GM10248 (cell line): ENCODE results near the gene ST3GAL2.
A peak's percentile ranks its signal among the peaks of the same experiment; 100 is the strongest.
"Not testable (repeated sequence)": the region's sequence is repeated elsewhere in the genome, so short reads cannot be mapped to it uniquely, and the experiment has no call there.

Source experiments
- CTCF ChIA-PET: fragments of 300-600 bp; sonication (Branson Sonifier 250); formaldehyde crosslinking; extraction: SDS; loops from one replicate; lab custom pipeline; 2021; ENCODE audit warnings: antibody characterized with exemption; lab: Yijun Ruan, JAX
- POLR2A ChIA-PET: fragments of 350-650 bp; sonication (Branson Sonifier 250); formaldehyde crosslinking; extraction: SDS; loops from one replicate; lab custom pipeline; 2020; ENCODE audit warnings: antibody characterized with exemption; lab: Yijun Ruan, JAX
- DNase-seq: peaks from one replicate; pipeline ENCODE4 v3.0.0; 2012; ENCODE audit errors: extremely low spot score
- TF ChIP-seq, protein P1 (sequence below): IDR thresholded peaks from 2 replicates; pipeline ENCODE4 v1.5.1; 2012; ENCODE audit warnings: mild to moderate bottlenecking, low read depth; ENCODE audit errors: extremely low read depth, missing control alignments, control extremely low read depth

ST3GAL2 gene

DNA sequence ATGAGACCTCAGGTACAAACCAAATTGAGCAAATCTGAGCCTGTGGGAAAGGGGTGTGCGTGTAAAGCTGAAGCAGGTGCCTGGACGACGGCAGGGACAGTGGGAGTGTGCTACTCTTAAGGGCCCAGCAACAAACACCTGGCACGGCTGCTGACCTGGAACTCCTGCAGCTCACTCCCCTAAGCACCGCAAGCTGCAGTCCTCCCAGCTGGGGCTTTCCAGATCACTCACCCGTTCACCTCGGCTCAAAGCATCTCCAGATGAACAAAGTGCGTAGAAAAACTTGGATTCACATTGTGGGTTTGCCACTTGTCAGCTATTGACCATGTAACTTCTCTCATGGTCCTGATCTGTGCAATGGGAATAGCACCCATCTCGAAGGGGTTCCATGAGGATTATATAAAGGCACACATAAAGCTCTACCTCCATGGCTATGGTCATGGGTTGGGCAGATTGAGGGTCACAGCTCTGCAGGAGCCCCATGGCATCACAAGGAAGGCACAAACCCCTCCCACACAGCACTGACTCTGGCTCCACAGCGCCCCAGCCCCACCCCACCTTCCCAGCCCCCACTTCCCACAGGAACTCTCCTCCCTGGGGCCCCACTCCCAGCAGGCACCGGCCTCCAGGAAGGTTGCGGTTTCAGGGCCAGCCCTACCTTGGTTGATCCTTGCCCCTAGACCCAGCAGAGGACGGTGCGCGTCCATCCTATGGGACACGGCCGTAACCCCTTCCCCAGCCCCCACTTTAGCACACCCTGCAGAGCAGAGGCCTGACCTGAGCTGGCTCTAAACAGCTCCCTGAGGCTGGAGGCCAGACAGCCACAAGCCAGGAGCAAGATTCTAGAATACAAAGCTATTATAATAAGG is 21.9 kb downstream of the ST3GAL2 start:
- CTCF ChIA-PET: interaction anchor here (1.0 to 3.7 kb wide), 5 partner anchors 8 to 16 kb away, joined by 3 to 17 read pairs (median 5); no protein-coding TSS in a partner anchor
- DNase-seq: peak; percentile 78
- POLR2A ChIA-PET: interaction anchor here (0.5 to 1.3 kb wide), 3 partner anchors 11 to 1036 kb away, joined by 5 to 6 read pairs (median 6); no protein-coding TSS in a partner anchor
- TF ChIP-seq, protein P1, sequence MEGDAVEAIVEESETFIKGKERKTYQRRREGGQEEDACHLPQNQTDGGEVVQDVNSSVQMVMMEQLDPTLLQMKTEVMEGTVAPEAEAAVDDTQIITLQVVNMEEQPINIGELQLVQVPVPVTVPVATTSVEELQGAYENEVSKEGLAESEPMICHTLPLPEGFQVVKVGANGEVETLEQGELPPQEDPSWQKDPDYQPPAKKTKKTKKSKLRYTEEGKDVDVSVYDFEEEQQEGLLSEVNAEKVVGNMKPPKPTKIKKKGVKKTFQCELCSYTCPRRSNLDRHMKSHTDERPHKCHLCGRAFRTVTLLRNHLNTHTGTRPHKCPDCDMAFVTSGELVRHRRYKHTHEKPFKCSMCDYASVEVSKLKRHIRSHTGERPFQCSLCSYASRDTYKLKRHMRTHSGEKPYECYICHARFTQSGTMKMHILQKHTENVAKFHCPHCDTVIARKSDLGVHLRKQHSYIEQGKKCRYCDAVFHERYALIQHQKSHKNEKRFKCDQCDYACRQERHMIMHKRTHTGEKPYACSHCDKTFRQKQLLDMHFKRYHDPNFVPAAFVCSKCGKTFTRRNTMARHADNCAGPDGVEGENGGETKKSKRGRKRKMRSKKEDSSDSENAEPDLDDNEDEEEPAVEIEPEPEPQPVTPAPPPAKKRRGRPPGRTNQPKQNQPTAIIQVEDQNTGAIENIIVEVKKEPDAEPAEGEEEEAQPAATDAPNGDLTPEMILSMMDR: no peak

DNA sequence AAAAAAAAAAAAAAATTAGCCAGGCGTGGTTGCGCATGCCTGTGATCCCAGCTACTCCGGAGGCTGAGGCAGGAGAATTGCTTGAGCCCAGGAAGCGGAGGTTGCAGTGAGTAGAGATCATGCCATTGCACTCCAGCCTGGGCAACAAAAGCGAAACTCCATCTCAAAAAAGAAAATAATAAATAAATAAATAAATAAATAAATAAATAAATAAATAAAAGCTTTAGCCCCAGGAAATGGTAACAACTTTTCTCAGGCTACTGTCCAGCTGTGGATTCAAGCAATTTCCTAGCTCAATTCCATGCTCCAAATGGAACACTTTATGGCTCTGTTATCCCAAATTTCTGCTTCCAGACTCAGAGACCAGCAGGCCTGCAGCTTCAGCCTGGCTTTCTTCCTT is 25.3 kb downstream of the ST3GAL2 start:
- DNase-seq: not testable (repeated sequence)
- ChIA-PET CTCF (interaction anchor here (0.9 to 2.3 kb wide), 2 partner anchors 9 to 19 kb away, joined by 3 to 9 read pairs; no protein-coding TSS in a partner anchor), POLR2A (interaction anchor here (0.5 kb wide), 1 partner anchor 14 kb away, joined by 5 read pairs; no protein-coding TSS in a partner anchor)

DNA sequence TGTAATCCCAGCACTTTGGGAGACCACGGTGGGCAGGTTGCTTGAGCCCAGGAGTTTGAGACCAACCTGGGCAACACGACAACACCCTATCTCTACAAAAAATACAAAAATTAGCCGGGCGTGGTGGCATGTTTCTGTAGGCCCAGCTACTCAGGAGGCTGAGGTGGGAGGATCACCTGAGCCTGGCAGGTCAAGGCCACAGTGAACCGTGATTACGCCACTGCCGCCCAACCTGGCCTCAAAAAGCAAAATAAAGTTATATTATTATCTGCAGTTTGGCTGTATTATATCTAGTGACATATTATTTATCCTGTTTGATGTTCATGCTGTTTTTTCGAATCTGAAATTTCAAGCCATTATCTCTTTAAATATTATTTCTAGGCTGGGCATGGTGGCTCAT is 26.5 kb downstream of the ST3GAL2 start:
- no peak for DNase-seq
- ChIA-PET POLR2A (no interaction called here), CTCF (interaction anchor here (1.2 to 2.3 kb wide), 4 partner anchors 12 to 43 kb away, joined by 3 to 9 read pairs (median 4); partner anchors contain the start of gene FCSK)
- TF ChIP-seq, protein P1: no peak

DNA sequence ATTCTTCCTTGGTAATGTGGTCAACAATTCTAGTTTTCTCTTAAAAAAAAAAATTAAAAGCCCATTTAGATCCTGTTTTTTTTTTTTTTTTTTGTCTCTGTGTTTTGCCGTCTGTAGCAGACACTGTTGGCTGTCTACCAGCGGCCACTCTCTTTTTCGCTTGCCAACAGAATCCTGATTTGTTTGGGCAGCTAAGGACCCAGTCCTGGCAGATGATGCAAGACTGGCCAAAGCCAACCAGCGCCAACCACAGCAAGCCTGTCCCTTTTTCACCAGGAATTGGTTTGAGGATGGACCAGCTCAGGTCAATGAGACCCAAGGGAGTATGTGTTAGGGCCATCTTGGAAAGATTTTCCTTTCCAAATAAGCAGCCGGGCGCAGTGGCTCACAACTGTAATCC is 28.2 kb downstream of the ST3GAL2 start:
- DNase-seq: no peak
- POLR2A ChIA-PET: no interaction called here
- TF ChIP-seq, protein P1: no peak
- CTCF ChIA-PET: interaction anchor here (1.0 to 3.6 kb wide), 4 partner anchors 7 to 29 kb away, joined by 3 to 17 read pairs (median 4); no protein-coding TSS in a partner anchor

DNA sequence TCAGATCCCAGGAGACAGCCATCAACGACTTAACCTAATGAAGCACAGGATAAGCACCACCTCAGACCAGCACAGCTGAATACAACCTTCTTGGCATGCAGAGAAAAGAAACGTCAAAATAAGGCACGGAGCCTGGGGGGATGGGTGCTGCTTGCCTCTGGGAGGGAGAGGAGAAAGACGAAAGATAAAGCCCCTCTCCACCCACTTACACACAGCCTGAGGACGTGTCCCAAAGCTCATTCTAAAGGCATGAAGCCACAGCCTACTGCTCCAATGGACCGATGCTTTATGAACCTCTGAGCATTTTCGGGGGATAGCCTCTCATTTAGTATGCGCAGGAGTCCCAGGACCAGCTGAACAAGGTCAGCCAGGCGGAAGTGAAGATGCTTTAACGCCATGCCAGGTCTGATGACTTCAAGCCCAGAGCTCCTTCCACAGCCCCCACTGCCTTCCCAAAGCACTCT is 31.1 kb downstream of the ST3GAL2 start:
- POLR2A ChIA-PET: interaction anchor here (1.2 kb wide), 2 partner anchors 23 to 27 kb away, joined by 3 to 4 read pairs; no protein-coding TSS in a partner anchor
- DNase-seq: peak; percentile 66
- CTCF ChIA-PET: interaction anchor here (0.8 to 3.6 kb wide), 8 partner anchors 10 to 27 kb away, joined by 3 to 17 read pairs (median 5); no protein-coding TSS in a partner anchor
- TF ChIP-seq, protein P1: no peak

DNA sequence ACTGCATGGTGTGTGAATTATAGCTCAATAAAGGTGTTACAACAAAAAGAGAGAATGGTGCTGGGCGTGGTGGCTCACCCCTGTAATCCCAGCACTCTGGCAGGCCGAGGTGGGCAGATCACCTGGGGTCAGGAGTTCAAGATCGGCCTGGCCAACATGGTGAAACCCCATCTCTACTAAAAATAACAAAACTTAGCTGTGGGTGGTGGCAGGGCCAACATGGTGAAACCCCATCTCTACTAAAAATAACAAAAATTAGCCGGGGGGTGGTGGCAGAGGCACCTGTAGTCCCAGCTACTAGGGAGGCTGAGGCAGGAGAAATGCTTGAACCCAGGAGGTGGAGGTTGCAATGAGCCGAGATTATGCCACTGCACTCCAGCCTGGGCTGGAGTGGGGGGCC is 32.8 kb downstream of the ST3GAL2 start:
- DNase-seq, POLR2A ChIA-PET: not testable (repeated sequence)
- CTCF ChIA-PET: interaction anchor here (1.0 to 2.3 kb wide), 4 partner anchors 10 to 22 kb away, joined by 3 to 5 read pairs (median 4); no protein-coding TSS in a partner anchor

DNA sequence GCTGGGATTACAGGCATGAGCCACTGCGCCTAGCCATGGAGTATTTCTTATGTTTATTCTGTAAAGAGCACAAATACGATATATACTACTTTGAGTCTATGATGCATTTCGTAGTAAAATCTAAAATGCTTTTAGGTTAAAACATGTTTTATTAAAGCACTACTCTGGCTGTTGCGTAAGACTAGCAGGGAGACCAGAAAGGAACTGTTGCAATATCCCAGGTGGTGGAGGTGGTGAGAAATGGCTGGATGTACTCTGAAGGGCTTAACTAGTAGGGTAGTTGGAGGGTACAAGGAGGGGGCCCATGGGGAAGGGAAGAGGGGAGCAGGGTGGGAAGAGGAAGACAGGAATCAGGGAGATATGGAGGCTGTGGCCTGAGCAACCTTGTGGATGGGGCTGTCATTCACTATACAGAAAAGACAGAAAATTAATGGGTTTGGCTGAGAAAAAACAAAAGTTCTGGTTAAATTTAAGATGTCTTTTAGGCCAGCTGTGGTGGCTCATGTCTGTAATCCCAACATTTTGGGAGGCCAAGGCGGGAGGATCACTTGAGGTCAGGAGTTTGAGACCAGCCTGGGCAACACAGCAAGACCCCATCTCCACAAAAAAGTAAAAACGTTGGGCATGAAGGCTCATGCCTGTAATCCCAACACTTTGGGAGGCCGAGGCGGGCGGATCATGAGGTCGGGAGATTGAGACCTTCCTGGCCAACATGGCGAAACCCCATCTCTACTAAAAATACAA is 35.8 kb downstream of the ST3GAL2 start:
- CTCF ChIA-PET: interaction anchor here (1.0 to 1.7 kb wide), 2 partner anchors 8 to 14 kb away, joined by 5 to 7 read pairs; no protein-coding TSS in a partner anchor
- TF ChIP-seq, protein P1: no peak
- POLR2A ChIA-PET: interaction anchor here (0.7 kb wide), 1 partner anchor 36 kb away, joined by 3 read pairs; the partner anchor contains the start of gene ST3GAL2

More for the DNA sequence above, 35.8 kb downstream of the ST3GAL2 start:
- no peak for DNase-seq
